Erythroblast (primary cell): ENCODE measurements around the gene SPACA7.

ENCODE experiments used
- GATA1 ChIP-seq: IDR thresholded peaks from 2 replicates; pipeline ENCODE4 v1.6.1; 2011; ENCODE audit warnings: low read depth, mild to moderate bottlenecking, control low read depth, low read length, moderate library complexity
- POLR2A ChIP-seq: IDR thresholded peaks from 2 replicates; pipeline ENCODE4 v1.6.1; 2011; ENCODE audit warnings: mild to moderate bottlenecking, low read length

DNA sequence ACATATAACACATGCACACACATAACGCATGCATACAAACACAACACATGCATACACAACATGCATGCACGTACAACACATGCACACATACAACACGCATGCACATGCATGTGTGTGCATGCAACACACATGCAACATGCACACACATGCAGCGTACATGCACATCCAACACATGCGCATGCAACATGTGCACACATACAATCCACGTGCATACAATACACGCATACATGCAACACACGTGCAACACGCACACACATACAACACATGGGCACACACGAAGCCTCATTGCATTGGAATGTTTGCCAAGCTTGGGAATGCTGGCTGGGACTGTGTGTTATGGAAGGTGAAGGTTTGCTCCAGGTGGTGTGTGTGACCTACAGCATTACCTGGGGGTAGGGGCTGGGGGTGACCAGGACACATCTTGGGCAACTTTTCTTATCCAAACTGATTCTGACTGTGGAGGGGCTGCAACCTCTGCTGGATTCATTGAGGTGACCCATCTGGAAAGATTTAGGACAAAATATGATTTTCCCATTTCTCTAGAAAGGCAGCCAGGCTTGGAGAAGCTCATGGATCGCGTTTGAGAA, 58.9 kb downstream of the SPACA7 start:
- TF ChIP-seq POLR2A (no peak), GATA1 (no peak)
